Natural killer cell (primary cell): Measurements from ENCODE around the gene RAD51B. TPM values are rescaled to one million over a fixed set of nuclear protein-coding genes. Genes with fewer than 3 reads are reported as not detected.

ENCODE experiments used
- ATAC-seq, 3 donors: fragments of 150-1000 bp in 2 of 3; fragments of 200-7000 bp in 1 of 3; cut with Tn5 transposase; 1 replicate in 1 of 3; 2 replicates in 2 of 3; pipeline ENCODE4 v1.10.0; 2021; ENCODE audit warnings: mild to moderate bottlenecking in 2 of 3, moderate library complexity in 2 of 3
- DNase-seq, 2 donors: peaks; one replicate each; pipeline versions ENCODE4 v3.0.0 to v3.0.0-alpha.2; 2013 to 2021; ENCODE audit warnings: mixed read lengths in 1 of 2
- H3K27ac ChIP-seq: one replicate; pipeline ENCODE4 v1.5.1; 2013; ENCODE audit warnings: mild to moderate bottlenecking, low read length
- H3K27me3 ChIP-seq: one replicate; pipeline ENCODE4 v1.6.1; 2013; ENCODE audit warnings: low read length; ENCODE audit not compliant: control insufficient read depth, insufficient read depth
- H3K36me3 ChIP-seq: one replicate; pipeline ENCODE4 v1.6.1; 2013; ENCODE audit warnings: low read length; ENCODE audit not compliant: control insufficient read depth, insufficient read depth
- H3K4me1 ChIP-seq: one replicate; pipeline ENCODE4 v1.6.1; 2013; ENCODE audit warnings: low read length; ENCODE audit not compliant: control insufficient read depth, insufficient read depth
- H3K4me3 ChIP-seq: one replicate; pipeline ENCODE4 v1.5.1; 2013; ENCODE audit warnings: low read length
- H3K9me3 ChIP-seq: one replicate; pipeline ENCODE4 v1.6.1; 2013; ENCODE audit warnings: low read length; ENCODE audit not compliant: control insufficient read depth, insufficient read depth
- H3K27ac Mint-ChIP-seq, 2 donors: one replicate each; pipeline ENCODE4 v1.8.0; 2022; ENCODE audit warnings: mild to moderate bottlenecking in 2 of 2, mixed read lengths in 2 of 2, moderate library complexity in 1 of 2
- H3K27me3 Mint-ChIP-seq, 2 donors: one replicate each; pipeline ENCODE4 v1.8.0; 2022; ENCODE audit warnings: low read depth in 2 of 2, mixed read lengths in 2 of 2
- H3K36me3 Mint-ChIP-seq: one replicate; pipeline ENCODE4 v1.8.0; 2022; ENCODE audit warnings: mixed read lengths
- H3K4me1 Mint-ChIP-seq, 2 donors: one replicate each; pipeline ENCODE4 v1.8.0; 2022; ENCODE audit warnings: mixed read lengths in 2 of 2
- H3K4me3 Mint-ChIP-seq: one replicate; pipeline ENCODE4 v1.8.0; 2022; ENCODE audit warnings: mild to moderate bottlenecking, moderate library complexity, mixed read lengths
- H3K9me3 Mint-ChIP-seq, 2 donors: one replicate each; pipeline ENCODE4 v1.8.0; 2022; ENCODE audit warnings: mixed read lengths in 2 of 2
- WGBS: methylation state at CpG from one replicate; pipeline ENCODE4 v1.1.7; 2013; ENCODE audit warnings: missing lambda C conversion rate; ENCODE audit not compliant: insufficient coverage; 5-methylcytosine and 5-hydroxymethylcytosine counted together
- intact Hi-C: fragments of 100-400 bp; cut with micrococcal nuclease; formaldehyde crosslinking; loops from one replicate; pipeline ENCODE4 v1.14.2; 2022
- total RNA-seq, 4 donors: library from RNA; stranded (reverse); fragments of 120-200 nt in 1 of 4; gene quantifications; one replicate each; pipeline versions ENCODE4 v1.2.3 to v1.2.4, GENCODE V29; 2013 to 2022
- TF ChIP-seq, protein P1 (sequence below): fragments of 200-600 bp; IDR thresholded peaks from one replicate; pipeline ENCODE4 v1.8.0; 2022; ENCODE audit warnings: antibody characterized with exemption

RAD51B gene
- total RNA-seq, 3 donors from 2014 or later (not counting 1 experiment from before 2014, with no cell fraction given) = 28.1 to 37.6 (median 28.6) TPM

- Mint-ChIP-seq H3K27ac (peak overlapping the region; percentile 0 to 12), H3K4me1 (peaks cover 11 to 20% of the 10 kb centered on the region in 2 donors), H3K4me3 (no peak overlapping the region), H3K36me3 (no peaks in the 10 kb centered on the region), H3K27me3 (peaks cover 0 to 3% of the 10 kb centered on the region in 2 donors), H3K9me3 (no peaks in the 10 kb centered on the region)
- TF ChIP-seq, protein P1, sequence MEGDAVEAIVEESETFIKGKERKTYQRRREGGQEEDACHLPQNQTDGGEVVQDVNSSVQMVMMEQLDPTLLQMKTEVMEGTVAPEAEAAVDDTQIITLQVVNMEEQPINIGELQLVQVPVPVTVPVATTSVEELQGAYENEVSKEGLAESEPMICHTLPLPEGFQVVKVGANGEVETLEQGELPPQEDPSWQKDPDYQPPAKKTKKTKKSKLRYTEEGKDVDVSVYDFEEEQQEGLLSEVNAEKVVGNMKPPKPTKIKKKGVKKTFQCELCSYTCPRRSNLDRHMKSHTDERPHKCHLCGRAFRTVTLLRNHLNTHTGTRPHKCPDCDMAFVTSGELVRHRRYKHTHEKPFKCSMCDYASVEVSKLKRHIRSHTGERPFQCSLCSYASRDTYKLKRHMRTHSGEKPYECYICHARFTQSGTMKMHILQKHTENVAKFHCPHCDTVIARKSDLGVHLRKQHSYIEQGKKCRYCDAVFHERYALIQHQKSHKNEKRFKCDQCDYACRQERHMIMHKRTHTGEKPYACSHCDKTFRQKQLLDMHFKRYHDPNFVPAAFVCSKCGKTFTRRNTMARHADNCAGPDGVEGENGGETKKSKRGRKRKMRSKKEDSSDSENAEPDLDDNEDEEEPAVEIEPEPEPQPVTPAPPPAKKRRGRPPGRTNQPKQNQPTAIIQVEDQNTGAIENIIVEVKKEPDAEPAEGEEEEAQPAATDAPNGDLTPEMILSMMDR = no peak
- DNase-seq (no peak), ATAC-seq (no peak)
- Histone ChIP-seq H3K27ac (no peak overlapping the region), H3K4me3 (no peak overlapping the region), H3K9me3 (no peaks in the 10 kb centered on the region), H3K27me3 (no peaks in the 10 kb centered on the region), H3K36me3 (no peaks in the 10 kb centered on the region), H3K4me1 (no peaks in the 10 kb centered on the region)
- 95% methylated on average over 1 of the region's 1 CpG for WGBS
- intact Hi-C loops = no loop called here
Observed at GRCh38 chr14:68320495-68320894, 500.9 kb downstream of the RAD51B start.

DNA sequence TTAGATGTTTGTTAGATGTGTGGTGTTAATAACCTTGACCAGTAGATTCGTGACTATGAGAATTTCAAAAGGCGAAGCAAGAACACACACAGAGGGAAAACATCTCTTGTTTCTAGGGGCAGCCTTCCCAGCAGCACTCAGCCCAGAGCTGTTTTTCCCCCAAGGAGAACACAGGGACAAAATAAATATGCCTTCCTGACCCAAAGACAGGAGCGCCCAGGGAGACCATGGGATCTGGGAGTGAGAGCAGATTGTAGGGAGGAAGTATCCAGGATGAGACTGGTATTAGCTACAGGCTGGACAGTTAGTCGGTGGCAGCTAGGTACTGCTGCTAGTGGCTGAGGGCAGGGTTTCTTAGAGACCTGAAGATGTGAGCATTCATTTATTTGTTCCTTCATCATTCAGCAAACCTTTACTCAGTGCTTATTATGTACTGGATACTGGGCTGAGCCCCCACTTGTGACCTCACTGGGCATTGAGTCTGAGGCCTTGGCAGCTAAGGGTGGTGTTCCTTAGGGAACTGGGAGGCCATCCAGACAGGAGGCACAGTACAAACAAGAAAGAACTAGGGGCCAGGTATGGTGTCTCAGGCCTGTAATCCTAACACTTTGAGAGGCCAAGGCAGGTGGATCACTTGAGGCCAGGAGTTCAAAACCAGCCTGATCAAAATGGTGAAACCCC lies 503.5 kb downstream of the RAD51B start:
- DNase-seq (no peak), ATAC-seq (no peak)
- H3K4me3 Mint-ChIP-seq = no peak overlapping the region
- no peak overlapping the region for H3K27ac Mint-ChIP-seq
- WGBS = 95% methylated on average over 4 of the region's 4 CpGs
- no peaks in the 10 kb centered on the region for H3K27me3 Mint-ChIP-seq
- no peaks in the 10 kb centered on the region for H3K27me3 ChIP-seq
- no peaks in the 10 kb centered on the region for H3K9me3 Mint-ChIP-seq
- intact Hi-C loops = no loop called here
- H3K27ac ChIP-seq = no peak overlapping the region
- H3K4me1 ChIP-seq = no peaks in the 10 kb centered on the region
- H3K36me3 Mint-ChIP-seq = no peaks in the 10 kb centered on the region
- TF ChIP-seq, protein P1 = no peak
- no peaks in the 10 kb centered on the region for H3K36me3 ChIP-seq
- no peak overlapping the region for H3K4me3 ChIP-seq
- H3K9me3 ChIP-seq = no peaks in the 10 kb centered on the region
- peaks cover 11 to 15% of the 10 kb centered on the region in 2 donors for H3K4me1 Mint-ChIP-seq

GRCh38 chr14:68325267-68325807 lies 505.8 kb downstream of the RAD51B start:
- H3K4me3 ChIP-seq = no peak overlapping the region
- Mint-ChIP-seq H3K36me3 (no peaks in the 10 kb centered on the region), H3K9me3 (no peaks in the 10 kb centered on the region), H3K27ac (no peak overlapping the region), H3K4me1 (peaks cover 11 to 15% of the 10 kb centered on the region in 2 donors), H3K4me3 (no peak overlapping the region), H3K27me3 (no peaks in the 10 kb centered on the region)
- no peak overlapping the region for H3K27ac ChIP-seq
- intact Hi-C loops = no loop called here
- H3K36me3 ChIP-seq = no peaks in the 10 kb centered on the region
- no peaks in the 10 kb centered on the region for H3K4me1 ChIP-seq
- no peak for DNase-seq
- no peaks in the 10 kb centered on the region for H3K9me3 ChIP-seq
- WGBS = 95% methylated on average over 4 of the region's 5 CpGs
- H3K27me3 ChIP-seq = no peaks in the 10 kb centered on the region
- ATAC-seq = peak in 1 of 3 donors; percentile 66
- TF ChIP-seq, protein P1 = no peak
